Gastroesophageal sphincter (tissue), 3 donors: ENCODE results near the gene SDK1.

Experiments
- EP300 ChIP-seq: sonication (generic); formaldehyde crosslinking; IDR thresholded peaks from one replicate; pipeline ENCODE4 v1.6.1; 2017; ENCODE audit warnings: antibody characterized with exemption, mild to moderate bottlenecking
- POLR2A ChIP-seq, 2 donors: fragments of 450-650 bp; IDR thresholded peaks; one replicate each; pipeline ENCODE4 v1.6.1; 2017; ENCODE audit warnings: antibody characterized with exemption in 2 of 2, mild to moderate bottlenecking in 2 of 2, moderate library complexity in 1 of 2
- POLR2AphosphoS5 ChIP-seq: sonication (generic); formaldehyde crosslinking; IDR thresholded peaks from one replicate; pipeline ENCODE4 v1.6.1; 2017; ENCODE audit warnings: antibody characterized with exemption
- TF ChIP-seq, protein P1 (sequence below), 4 experiments: fragments of 200-600 bp in 2 of 4; fragments of 450-650 bp in 2 of 4; sonication (generic) in 1 of 4; IDR thresholded peaks; one replicate each; pipeline ENCODE4 v1.5.1; 2017 to 2019; ENCODE audit warnings: antibody characterized with exemption in 4 of 4, mild to moderate bottlenecking in 2 of 4, moderate library complexity in 2 of 4

DNA sequence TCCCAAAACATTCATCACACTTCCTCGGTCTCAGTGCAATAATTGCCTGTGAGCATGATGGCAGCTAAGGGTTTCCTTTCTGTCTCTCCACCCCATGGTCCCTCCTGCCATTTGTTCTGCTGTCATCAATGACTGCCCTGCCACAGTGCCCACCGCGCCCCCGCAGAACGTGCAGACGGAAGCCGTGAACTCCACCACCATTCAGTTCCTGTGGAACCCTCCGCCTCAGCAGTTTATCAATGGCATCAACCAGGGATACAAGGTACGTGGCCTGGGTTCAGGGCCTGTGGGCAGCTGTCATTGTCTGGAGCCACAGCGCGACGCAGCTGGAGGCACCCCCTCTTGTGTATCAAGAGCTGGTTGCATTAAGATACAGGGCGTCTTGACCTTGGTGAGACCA lies 748.1 kb downstream of the SDK1 start:
- TF ChIP-seq, protein P1, sequence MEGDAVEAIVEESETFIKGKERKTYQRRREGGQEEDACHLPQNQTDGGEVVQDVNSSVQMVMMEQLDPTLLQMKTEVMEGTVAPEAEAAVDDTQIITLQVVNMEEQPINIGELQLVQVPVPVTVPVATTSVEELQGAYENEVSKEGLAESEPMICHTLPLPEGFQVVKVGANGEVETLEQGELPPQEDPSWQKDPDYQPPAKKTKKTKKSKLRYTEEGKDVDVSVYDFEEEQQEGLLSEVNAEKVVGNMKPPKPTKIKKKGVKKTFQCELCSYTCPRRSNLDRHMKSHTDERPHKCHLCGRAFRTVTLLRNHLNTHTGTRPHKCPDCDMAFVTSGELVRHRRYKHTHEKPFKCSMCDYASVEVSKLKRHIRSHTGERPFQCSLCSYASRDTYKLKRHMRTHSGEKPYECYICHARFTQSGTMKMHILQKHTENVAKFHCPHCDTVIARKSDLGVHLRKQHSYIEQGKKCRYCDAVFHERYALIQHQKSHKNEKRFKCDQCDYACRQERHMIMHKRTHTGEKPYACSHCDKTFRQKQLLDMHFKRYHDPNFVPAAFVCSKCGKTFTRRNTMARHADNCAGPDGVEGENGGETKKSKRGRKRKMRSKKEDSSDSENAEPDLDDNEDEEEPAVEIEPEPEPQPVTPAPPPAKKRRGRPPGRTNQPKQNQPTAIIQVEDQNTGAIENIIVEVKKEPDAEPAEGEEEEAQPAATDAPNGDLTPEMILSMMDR (IDR thresholded peaks at IDR 0.05), result no peak
- TF ChIP-seq POLR2AphosphoS5, result no peak
- no peak for TF ChIP-seq POLR2A (IDR thresholded peaks at IDR 0.05)
- no peak for TF ChIP-seq EP300
